Peyer's patch (tissue), 4 donors: Measurements from ENCODE around the gene CNTNAP2. TPM values are rescaled to one million over a fixed set of nuclear protein-coding genes. Genes with fewer than 3 reads are reported as not detected.

ENCODE experiments used
- DNase-seq, 3 donors: peaks; one replicate each; pipeline ENCODE4 v3.0.0-alpha.2; 2017 to 2019
- H3K27ac ChIP-seq, 4 donors: fragments of 200-600 bp; sonication (generic); one replicate each; pipeline ENCODE4 v1.5.1; 2016 to 2019
- H3K27me3 ChIP-seq, 2 donors: fragments of 200-600 bp; sonication (generic); one replicate each; pipeline ENCODE4 v1.5.1; 2019
- H3K36me3 ChIP-seq, 3 donors: fragments of 200-600 bp; sonication (generic); one replicate each; pipeline ENCODE4 v1.5.1; 2016 to 2019
- H3K4me1 ChIP-seq, 4 donors: fragments of 200-600 bp; sonication (generic); one replicate each; pipeline ENCODE4 v1.5.1; 2016 to 2019
- H3K4me3 ChIP-seq, 4 donors: fragments of 200-600 bp; sonication (generic); 1 replicate in 3 of 4; 2 replicates in 1 of 4; pipeline ENCODE4 v1.5.1; 2016 to 2019; ENCODE audit warnings: mild to moderate bottlenecking in 1 of 4
- H3K9me3 ChIP-seq, 4 donors: fragments of 200-600 bp; sonication (generic); one replicate each; pipeline ENCODE4 v1.5.1; 2016 to 2019; ENCODE audit warnings: mild to moderate bottlenecking in 1 of 4
- POLR2A ChIP-seq, 2 donors: fragments of 450-650 bp; IDR thresholded peaks; one replicate each; pipeline ENCODE4 v1.5.1; 2017; ENCODE audit warnings: antibody characterized with exemption in 2 of 2, mild to moderate bottlenecking in 2 of 2, moderate library complexity in 2 of 2
- total RNA-seq, 4 donors: library from RNA; depleted of rRNA; stranded (reverse); fragments of >200 nt; gene quantifications; one replicate each; pipeline ENCODE4 v1.1.0, GENCODE V29; 2016
- TF ChIP-seq, protein P1 (sequence below), 6 experiments: fragments of 450-650 bp in 4 of 6; fragments of 200-600 bp in 2 of 6; sonication (generic) in 1 of 6; IDR thresholded peaks; one replicate each; pipeline ENCODE4 v1.5.1; 2017 to 2019; ENCODE audit warnings: antibody characterized with exemption in 6 of 6, mild to moderate bottlenecking in 3 of 6, moderate library complexity in 1 of 6

Gene CNTNAP2
- total RNA-seq, 4 donors from 2014 or later: 1.5 to 4.9 (median 3.6) TPM

DNA sequence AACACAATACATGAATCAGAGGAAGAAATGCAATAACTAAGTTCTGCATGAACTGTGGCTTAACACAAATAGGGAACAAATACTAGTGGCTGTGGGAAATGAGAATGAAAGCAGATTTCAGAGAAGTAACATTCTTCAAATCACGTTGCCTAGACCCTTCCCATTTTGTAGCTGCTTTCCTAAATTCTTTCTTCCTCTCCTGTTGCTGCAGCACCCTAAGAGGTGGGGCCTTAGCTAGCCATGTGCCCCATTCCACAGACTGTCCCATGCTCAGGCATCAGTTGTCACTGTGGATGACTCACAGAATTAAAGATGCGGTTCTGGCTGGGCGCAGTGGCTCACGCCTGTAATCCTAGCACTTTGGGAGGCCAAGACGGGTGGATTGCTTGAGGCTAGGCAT, 1769.3 kb downstream of the CNTNAP2 start:
- Histone ChIP-seq H3K4me1 (no peaks in the 10 kb centered on the region), H3K4me3 (no peak overlapping the region), H3K27me3 (no peaks in the 10 kb centered on the region), H3K9me3 (peaks cover 0 to 2% (median 0%) of the 10 kb centered on the region in 4 donors), H3K27ac (no peak overlapping the region), H3K36me3 (no peaks in the 10 kb centered on the region)
- DNase-seq: no peak
- no peak for TF ChIP-seq POLR2A (IDR thresholded peaks at IDR 0.05)
- TF ChIP-seq, protein P1, sequence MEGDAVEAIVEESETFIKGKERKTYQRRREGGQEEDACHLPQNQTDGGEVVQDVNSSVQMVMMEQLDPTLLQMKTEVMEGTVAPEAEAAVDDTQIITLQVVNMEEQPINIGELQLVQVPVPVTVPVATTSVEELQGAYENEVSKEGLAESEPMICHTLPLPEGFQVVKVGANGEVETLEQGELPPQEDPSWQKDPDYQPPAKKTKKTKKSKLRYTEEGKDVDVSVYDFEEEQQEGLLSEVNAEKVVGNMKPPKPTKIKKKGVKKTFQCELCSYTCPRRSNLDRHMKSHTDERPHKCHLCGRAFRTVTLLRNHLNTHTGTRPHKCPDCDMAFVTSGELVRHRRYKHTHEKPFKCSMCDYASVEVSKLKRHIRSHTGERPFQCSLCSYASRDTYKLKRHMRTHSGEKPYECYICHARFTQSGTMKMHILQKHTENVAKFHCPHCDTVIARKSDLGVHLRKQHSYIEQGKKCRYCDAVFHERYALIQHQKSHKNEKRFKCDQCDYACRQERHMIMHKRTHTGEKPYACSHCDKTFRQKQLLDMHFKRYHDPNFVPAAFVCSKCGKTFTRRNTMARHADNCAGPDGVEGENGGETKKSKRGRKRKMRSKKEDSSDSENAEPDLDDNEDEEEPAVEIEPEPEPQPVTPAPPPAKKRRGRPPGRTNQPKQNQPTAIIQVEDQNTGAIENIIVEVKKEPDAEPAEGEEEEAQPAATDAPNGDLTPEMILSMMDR (IDR thresholded peaks at IDR 0.05): no peak

DNA sequence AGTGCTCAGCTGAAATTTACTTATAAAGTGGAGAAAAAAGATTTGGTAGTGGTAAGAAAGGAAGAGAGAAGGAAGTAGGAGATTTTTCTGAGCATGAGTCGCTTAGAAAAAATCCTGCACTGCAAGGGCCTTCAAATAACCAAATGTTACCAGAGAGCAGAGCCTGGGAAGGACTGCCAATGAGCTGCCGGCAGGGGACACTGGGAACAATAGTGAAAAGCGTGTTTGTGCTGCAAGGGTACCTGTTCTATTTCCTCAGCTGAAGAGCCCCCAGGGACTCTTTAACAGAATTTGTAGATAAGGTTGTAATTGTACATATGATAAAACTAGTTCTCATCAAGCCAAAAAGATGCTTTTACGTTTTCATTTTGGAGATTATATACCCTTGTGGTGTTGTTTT, 1777.7 kb downstream of the CNTNAP2 start:
- DNase-seq: no peak
- H3K4me1 ChIP-seq: no peaks in the 10 kb centered on the region
- H3K4me3 ChIP-seq: no peak overlapping the region
- H3K27me3 ChIP-seq: no peaks in the 10 kb centered on the region
- no peaks in the 10 kb centered on the region for H3K9me3 ChIP-seq
- H3K36me3 ChIP-seq: no peaks in the 10 kb centered on the region
- no peak overlapping the region for H3K27ac ChIP-seq
- no peak for TF ChIP-seq POLR2A (IDR thresholded peaks at IDR 0.05)
- TF ChIP-seq, protein P1 (IDR thresholded peaks at IDR 0.05): no peak

DNA sequence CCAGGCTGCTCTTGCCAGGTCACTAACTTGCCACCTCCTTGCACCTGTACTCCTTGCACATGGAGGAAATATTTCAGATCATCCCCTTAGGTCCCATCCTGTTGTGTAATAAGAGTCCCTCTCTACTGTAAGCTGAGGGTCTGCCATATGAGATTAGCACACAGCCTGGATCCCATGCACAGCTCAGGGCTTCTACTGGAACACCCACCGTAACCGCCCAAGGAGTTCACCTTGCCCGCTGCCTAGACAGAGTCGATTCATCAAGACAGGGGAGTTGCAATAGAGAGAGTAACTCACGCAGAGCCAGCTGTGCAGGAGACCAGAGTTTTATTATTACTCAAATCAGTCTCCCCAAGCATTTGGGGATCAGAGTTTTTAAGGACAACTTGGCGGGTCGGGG, 1779.5 kb downstream of the CNTNAP2 start:
- Histone ChIP-seq H3K4me3 (no peak overlapping the region), H3K4me1 (no peaks in the 10 kb centered on the region), H3K36me3 (no peaks in the 10 kb centered on the region), H3K27ac (no peak overlapping the region), H3K9me3 (no peaks in the 10 kb centered on the region), H3K27me3 (no peaks in the 10 kb centered on the region)
- TF ChIP-seq, protein P1 (IDR thresholded peaks at IDR 0.05): no peak
- TF ChIP-seq POLR2A (IDR thresholded peaks at IDR 0.05): no peak
- DNase-seq: no peak

DNA sequence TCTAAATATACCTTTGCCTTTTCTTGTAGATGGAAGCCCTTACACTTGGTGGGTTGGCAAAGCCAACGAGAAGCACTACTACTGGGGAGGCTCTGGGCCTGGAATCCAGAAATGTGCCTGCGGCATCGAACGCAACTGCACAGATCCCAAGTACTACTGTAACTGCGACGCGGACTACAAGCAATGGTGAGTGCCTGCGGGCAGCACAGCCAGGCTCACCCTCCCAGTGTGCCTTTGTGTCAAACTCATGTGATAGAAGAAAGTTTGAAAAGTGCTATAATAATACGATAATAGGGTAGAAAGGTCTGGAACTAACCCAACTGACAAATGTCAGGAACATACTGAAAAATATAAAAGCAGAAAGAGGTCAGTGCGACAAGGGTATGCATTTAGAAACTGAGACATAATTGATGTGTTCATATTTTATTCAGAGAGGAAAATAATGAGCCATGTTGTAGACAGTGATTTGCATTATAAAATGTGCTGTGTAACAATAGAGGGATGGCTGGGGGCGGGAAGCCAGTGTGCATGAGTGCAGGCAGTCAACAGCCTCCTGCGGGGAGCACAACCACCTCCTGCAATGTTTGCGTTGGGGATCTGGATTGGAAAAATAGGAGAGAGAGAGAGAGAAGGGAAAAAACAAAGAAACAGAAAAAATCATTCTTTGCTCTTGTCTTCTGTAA, 1787.1 kb downstream of the CNTNAP2 start:
- no peaks in the 10 kb centered on the region for H3K27me3 ChIP-seq
- H3K4me3 ChIP-seq: no peak overlapping the region
- no peak overlapping the region for H3K27ac ChIP-seq
- H3K4me1 ChIP-seq: no peaks in the 10 kb centered on the region
- no peak for TF ChIP-seq POLR2A (IDR thresholded peaks at IDR 0.05)
- TF ChIP-seq, protein P1 (IDR thresholded peaks at IDR 0.05): no peak
- no peaks in the 10 kb centered on the region for H3K9me3 ChIP-seq
- no peaks in the 10 kb centered on the region for H3K36me3 ChIP-seq
- DNase-seq: no peak

DNA sequence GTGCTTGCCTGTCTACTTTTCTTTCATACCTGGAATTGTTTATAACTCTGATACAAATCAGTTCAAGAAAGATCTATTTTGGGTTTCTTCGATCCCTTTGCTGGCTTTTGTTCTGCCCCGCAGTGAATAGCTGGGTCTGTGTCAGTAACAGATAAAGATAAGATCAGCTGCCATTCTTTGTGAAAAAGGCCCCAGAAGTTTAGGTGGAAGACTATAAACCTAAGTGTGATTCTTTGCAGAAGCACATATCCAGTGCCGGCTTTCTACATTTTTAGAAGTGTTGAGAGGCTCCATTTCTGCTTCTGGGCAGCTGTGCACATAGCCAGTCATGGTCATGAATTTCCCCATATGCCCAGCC, 1787.6 kb downstream of the CNTNAP2 start:
- no peaks in the 10 kb centered on the region for H3K4me1 ChIP-seq
- DNase-seq: no peak
- TF ChIP-seq, protein P1 (IDR thresholded peaks at IDR 0.05): no peak
- TF ChIP-seq POLR2A (IDR thresholded peaks at IDR 0.05): no peak
- no peak overlapping the region for H3K4me3 ChIP-seq
- H3K27me3 ChIP-seq: no peaks in the 10 kb centered on the region
- no peaks in the 10 kb centered on the region for H3K9me3 ChIP-seq
- no peaks in the 10 kb centered on the region for H3K36me3 ChIP-seq
- H3K27ac ChIP-seq: no peak overlapping the region
